ENCODE measurements around the gene LUC7L.
"Not testable (repeated sequence)": the region's sequence is repeated elsewhere in the genome, so short reads cannot be mapped to it uniquely, and the experiment has no call there.

The LUC7L gene

DNA sequence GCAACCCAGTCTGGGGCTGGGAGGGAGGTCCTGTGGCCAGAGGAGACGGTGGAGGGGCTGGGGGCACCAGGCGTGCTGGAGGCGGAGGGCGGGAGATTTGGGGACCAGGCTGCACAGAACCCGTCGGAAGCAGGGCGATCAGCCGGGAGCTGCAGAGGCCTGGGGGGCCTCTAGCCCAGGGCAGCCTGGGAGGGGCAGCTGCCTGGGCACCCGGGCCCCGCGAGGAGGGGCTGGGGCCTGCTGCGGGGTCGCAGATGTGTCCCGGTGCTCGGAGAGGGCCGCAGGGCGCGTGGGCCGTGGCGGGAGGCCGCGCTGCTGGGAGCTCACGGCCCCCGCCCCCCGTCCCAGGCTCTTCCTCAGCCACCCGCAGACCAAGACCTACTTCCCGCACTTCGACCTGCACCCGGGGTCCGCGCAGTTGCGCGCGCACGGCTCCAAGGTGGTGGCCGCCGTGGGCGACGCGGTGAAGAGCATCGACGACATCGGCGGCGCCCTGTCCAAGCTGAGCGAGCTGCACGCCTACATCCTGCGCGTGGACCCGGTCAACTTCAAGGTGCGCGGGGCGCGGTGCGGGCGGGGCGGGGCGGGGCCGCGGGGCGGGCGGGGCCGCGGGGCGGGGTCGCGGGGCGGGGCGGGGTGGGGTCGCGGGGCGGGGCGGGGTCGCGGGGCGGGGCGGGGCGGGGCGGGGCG lies 65.0 kb downstream of the LUC7L start:
- FAIRE-seq = not testable (repeated sequence)

DNA sequence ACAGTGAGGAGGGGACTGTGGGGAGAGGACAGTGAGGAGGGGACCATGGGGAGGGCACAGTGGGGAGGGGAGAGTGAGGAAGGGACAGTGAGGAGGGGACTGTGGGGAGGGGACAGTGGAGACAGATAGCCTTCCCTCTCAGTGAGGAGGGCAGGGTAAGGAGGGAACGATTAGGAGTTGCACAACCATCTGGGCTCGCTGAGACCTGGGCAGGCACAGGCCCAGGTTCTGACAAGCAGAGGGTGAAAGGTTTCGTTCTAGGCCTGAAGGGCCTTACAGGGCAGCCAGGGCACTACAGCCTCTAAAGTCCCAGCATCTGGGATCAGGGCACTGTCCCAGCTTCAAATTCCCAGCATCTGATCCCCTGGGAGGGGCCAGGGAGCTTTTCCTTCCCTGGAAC lies 65.6 kb downstream of the LUC7L start:
- not testable (repeated sequence) for FAIRE-seq

DNA sequence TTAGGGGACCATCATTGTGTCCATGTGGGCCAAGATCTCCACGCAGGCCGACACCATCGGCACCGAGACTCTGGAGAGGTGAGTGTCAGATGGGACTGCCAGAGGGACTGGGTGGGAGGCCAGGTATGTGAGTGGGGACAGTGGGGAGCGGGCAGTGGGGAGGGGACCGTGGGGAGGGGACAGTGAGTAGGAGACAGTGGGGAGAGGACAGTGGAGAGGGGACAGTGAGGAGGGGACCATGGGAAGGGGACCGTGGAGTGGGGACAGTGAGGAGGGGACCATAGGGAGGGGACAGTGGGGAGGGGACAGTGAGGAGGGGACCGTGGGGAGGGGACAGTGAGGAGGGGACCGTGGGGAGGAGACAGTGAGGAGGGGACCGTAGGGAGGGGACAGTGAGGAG lies 66.1 kb downstream of the LUC7L start:
- FAIRE-seq = not testable (repeated sequence)

GRCh38 chr16:162271-162991 lies 66.8 kb downstream of the LUC7L start:
- FAIRE-seq = no peak

GRCh38 chr16:160691-161190 lies 68.5 kb downstream of the LUC7L start:
- FAIRE-seq = no peak

- FAIRE-seq = not testable (repeated sequence)
Observed at GRCh38 chr16:160242-160641, 69.0 kb downstream of the LUC7L start.

- FAIRE-seq = no peak
Observed at GRCh38 chr16:159136-159849, 70.0 kb downstream of the LUC7L start.

DNA sequence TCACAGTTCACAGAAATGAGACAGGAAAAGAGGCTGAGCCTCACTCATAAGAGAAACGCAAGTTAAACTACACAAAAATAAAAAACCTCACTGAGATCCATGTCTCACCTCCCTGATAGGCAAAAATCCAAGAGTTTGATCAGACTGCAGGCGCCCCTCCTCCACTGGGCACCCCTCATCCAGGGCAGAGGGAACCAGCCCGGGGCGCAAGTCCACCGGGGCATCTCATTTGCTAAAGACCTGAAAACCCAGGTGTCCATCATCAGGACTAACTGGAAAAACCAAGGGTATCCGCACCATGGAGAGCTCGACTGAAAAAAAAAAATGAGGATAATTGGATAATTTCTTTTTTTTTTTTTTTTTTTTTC lies 74.2 kb downstream of the LUC7L start:
- no peak for FAIRE-seq

GRCh38 chr16:154217-155030 lies 74.8 kb downstream of the LUC7L start:
- no peak for FAIRE-seq

- not testable (repeated sequence) for FAIRE-seq
Observed at GRCh38 chr16:153550-154216, 75.6 kb downstream of the LUC7L start.

GRCh38 chr16:153129-153521 lies 76.1 kb downstream of the LUC7L start:
- FAIRE-seq = not testable (repeated sequence)

DNA sequence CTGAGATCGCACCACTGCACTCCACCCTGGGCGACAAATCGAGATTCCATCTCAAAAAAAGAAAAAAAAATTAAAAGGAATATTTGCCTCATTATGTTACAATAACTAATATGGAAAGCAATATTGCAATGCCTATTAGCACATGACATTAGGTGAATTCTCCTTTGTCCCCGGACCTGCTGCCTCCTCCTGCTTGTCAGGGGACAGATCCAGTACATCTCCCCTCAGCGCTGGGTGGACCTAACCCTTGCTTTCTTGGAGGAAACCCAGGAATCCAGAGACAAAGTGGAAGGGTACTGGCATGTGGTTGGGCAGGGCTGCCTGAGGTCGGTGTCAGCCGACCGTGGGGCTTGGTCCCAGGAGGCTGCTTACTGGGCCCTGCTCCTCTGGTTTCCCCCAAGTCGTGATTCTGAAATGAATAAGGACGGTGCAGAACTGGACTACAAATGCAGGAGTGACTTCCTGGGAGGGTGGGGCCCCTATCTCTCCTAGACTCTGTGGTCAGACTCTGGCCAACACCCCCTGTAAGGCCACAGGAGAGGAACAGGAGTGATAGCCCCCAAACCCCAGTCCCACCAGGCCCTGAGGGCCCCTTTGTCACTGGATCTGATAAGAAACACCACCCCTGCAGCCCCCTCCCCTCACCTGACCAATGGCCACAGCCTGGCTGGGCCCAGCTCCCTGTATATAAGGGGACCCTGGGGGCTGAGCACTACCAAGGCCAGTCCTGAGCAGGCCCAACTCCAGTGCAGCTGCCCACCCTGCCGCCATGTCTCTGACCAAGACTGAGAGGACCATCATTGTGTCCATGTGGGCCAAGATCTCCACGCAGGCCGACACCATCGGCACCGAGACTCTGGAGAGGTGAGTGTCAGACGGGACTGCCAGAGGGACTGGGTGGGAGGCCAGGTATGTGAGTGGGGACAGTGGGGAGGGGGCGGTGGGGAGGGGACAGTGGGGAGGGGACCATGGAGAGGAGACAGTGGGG lies 76.8 kb downstream of the LUC7L start, which contains the start of gene HBZ:
TSS of gene HBZ (plus strand) at position 504 of the 988 bp plus-strand sequence. CDS start at position 770, 266 bp downstream.
- no peak for FAIRE-seq

- no peak for FAIRE-seq
Observed at GRCh38 chr16:149024-149660, 80.1 kb downstream of the LUC7L start.

DNA sequence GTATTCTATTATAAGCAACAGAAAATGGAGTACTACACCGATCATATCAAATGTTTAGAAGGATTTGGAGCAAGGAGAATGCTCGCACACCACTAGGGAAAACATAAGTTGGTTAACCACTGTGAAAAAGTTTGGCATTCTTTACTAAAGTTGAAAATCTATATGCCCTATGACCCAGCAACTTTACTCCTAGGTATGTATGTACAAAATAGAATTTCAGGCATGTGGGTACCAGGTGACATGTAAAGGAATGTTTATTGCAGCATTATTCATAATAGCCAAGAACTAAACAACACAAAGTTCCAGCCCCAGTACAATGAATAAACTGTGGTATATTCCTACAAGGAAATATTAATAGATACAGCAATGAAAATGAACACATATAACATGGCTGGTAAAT lies 82.6 kb downstream of the LUC7L start:
- no peak for FAIRE-seq

DNA sequence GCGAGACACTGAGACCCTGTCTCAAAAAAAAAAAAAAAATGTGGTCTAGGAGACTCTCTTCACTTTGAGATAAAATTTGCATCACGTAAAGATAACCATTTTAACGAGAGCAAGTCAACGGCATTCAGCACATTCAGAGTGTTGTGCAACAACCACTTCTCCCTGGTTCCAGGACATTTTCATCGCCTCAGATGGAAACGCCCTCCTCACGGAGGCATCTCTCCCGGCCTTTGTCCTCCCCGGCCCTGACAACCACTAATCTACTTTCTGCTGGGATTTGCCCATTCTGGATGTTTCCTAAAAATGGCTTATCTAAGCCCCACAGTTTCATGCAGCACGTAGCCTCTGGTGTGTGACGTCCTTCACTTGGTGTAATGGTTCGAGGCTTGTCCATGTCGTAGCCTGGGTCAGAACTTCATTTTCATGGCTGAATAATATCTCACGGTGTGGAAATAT lies 84.4 kb downstream of the LUC7L start:
- FAIRE-seq = no peak

DNA sequence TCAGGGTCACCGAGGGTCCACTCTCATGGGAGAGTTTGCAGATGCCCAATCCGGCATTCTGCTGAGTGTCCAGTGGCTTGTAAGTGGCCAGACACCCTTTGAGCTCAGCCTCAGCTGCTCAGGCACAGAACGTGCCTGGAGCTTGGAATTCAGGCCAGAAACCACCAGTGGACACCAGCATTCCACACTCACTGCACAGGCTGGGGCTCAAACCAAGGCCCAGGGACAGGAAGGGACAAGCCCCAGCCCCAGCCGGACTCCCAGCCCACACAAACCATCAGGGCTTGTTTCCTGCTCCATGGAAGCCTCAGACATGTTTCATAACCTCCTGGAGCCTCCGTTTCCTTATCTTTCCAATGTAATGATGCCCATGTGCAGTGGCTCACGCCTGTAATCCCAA lies 85.8 kb downstream of the LUC7L start:
- no peak for FAIRE-seq

- no peak for FAIRE-seq
Observed at GRCh38 chr16:143047-143446, 86.2 kb downstream of the LUC7L start.

DNA sequence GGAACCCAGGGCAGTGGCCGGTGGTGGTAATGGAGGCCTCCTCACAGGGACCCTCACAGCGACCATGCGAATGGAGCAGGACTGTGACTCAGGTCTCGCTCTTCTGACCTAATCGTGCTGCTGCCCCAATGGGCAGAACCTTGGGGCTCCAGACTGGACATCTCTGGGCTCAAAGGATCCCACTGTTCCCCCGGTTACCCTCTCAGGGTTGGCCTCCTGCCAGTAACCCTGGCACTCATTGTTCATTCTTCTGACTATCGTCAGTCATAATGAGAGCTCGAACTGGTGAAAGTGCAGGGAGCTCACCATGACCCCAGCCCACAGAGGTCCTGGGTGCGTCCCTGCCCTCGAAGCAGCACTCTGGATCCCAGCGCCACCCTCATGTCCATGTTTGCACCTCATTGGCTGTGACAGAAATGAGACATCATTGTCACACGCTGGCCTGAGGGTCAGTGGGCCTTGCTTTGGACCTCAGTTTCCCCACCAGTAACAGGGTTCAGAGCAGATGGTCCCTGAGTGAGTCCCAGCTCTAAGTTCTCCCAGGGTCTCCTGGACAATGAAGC lies 86.8 kb downstream of the LUC7L start:
- no peak for FAIRE-seq

GRCh38 chr16:140175-140857 lies 88.9 kb downstream of the LUC7L start:
- FAIRE-seq = no peak
